Measurements from ENCODE around the gene MX1. TPM values are rescaled to one million over a fixed set of nuclear protein-coding genes. Genes with fewer than 3 reads are reported as not detected.
"Not testable (repeated sequence)": the region's sequence is repeated elsewhere in the genome, so short reads cannot be mapped to it uniquely, and the experiment has no call there.

Gene MX1
- total RNA-seq, 2 experiments from 2014 or later = 544 to 967 TPM

DNA sequence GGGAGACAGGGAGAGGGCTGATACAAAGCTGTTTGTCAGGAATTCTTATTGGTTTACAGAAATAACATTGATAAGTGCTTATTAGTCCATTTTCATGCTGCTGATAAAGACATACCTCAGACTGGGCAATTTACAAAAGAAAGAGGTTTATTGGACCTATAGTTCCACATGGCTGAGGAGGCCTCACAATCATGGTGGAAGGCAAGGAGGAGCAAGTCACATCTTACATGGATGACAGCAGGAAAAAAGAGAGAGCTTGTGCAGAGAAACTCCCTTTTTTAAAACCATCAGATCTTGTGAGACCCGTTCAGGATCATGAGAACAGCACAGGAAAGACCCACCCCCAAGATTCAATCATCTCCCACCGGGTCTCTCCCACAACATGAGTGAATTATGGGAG, 8.5 kb upstream of the MX1 start:
- H3K4me3 Mint-ChIP-seq; ATAC-seq; H3K27ac Mint-ChIP-seq; H3K9me3 Mint-ChIP-seq (ENCODE audit: low read depth); DNase-seq: not testable (repeated sequence)
- peaks cover 26% of the 10 kb centered on the region for H3K4me1 Mint-ChIP-seq
- CTCF ChIA-PET = interaction anchor here (0.9 to 1.4 kb wide), 2 partner anchors 10 to 135 kb away, joined by 3 read pairs; no protein-coding TSS in a partner anchor
- peaks cover 33% of the 10 kb centered on the region for H3K27me3 Mint-ChIP-seq
- H3K36me3 Mint-ChIP-seq = peaks cover 14% of the 10 kb centered on the region

DNA sequence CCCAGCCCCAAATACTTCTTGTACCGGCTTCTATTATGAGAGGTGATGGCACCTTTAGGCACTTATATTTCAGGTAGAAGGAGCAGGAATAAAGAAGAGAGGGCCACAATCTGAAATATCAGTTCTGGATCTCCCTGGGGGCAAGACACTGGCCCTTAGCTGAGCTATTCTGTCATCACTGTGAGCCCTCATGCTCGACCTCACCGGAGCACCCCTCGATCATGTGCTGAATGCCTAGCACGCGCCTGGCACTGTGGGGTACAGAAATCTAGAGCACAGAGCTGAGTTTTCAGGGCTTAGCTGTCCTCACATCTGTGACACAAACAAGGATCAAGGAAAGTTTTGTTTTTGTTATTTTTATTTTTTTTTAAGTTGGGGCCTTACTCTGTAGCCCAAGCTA, 7.6 kb upstream of the MX1 start:
- peaks cover 24% of the 10 kb centered on the region for H3K27me3 Mint-ChIP-seq

GRCh38 chr21:41418956-41419680, 6.9 kb upstream of the MX1 start:
- H3K4me3 Mint-ChIP-seq = peak overlapping the region; percentile 22
- H3K27me3 Mint-ChIP-seq = peaks cover 18% of the 10 kb centered on the region
- no peaks in the 10 kb centered on the region for H3K9me3 Mint-ChIP-seq (ENCODE audit: low read depth)
- peaks cover 19% of the 10 kb centered on the region for H3K36me3 Mint-ChIP-seq
- DNase-seq = peak; percentile 36
- no peak for ATAC-seq
- peak overlapping the region; percentile 100 for H3K27ac Mint-ChIP-seq
- H3K4me1 Mint-ChIP-seq = peaks cover 43% of the 10 kb centered on the region
- CTCF ChIA-PET = interaction anchor here (0.9 to 1.0 kb wide), 2 partner anchors 9 to 49 kb away, joined by 4 to 7 read pairs; no protein-coding TSS in a partner anchor

More for the DNA sequence above, 7.6 kb upstream of the MX1 start:
- H3K4me3 Mint-ChIP-seq = no peak overlapping the region
- H3K36me3 Mint-ChIP-seq = peaks cover 18% of the 10 kb centered on the region
- no peak for DNase-seq
- peaks cover 2% of the 10 kb centered on the region for H3K9me3 Mint-ChIP-seq (ENCODE audit: low read depth)
- peaks cover 35% of the 10 kb centered on the region for H3K4me1 Mint-ChIP-seq
- CTCF ChIA-PET = interaction anchor here (0.9 to 1.0 kb wide), 3 partner anchors 9 to 48 kb away, joined by 3 to 7 read pairs (median 4); no protein-coding TSS in a partner anchor
- H3K27ac Mint-ChIP-seq = peak overlapping the region; percentile 100
- ATAC-seq = no peak

DNA sequence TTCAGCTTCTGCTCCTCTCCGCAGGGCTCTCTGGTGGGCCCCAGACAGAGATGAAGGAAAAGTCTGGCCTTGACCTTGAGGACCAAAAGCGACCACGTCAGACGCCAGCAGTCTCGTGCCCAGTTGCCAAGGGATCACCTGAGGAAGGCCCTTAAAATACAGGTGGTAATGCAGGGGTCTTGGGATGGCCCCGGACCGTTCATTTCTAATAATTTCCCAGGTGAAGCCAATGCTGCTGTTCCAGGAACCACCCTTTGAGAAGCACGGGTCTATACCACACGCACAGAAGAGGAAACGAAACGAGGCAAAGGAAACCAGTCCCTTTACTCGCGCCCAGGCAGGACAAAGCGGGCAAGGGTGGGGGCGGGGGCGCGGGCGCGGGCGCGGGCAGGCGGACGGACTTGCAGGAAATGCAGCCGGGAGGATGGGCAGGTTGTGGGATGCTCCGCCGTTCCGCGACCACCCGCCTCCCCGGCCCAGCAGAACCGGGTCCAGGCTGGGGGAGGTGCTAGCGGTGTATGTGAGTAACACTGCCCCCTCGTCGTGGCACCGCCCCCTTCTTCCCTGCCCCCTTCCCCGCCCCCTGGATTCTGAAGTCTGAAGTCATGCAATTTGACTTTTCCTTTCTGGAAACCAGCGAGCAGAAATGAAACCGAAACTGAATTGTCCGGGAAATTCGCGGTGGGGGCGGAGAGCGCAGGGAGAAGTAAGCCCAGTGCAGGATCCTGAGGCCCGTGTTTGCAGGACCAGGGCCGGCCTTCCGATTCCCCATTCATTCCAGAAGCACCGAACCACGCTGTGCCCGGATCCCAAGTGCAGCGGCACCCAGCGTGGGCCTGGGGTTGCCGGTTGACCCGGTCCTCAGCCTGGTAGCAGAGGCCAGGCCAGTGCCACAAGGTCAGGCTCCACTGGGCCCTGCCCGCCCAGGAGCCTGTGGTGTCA, 5.8 kb upstream of the MX1 start:
- H3K27me3 Mint-ChIP-seq = peaks cover 10% of the 10 kb centered on the region
- CTCF ChIA-PET = no interaction called here
- peak; percentile 83 for DNase-seq

GRCh38 chr21:41420998-41421397, 5.0 kb upstream of the MX1 start:
- H3K27me3 Mint-ChIP-seq; ATAC-seq; CTCF ChIA-PET; H3K9me3 Mint-ChIP-seq (ENCODE audit: low read depth): not testable (repeated sequence)
- Mint-ChIP-seq H3K36me3 (peaks cover 29% of the 10 kb centered on the region), H3K27ac (peak overlapping the region; percentile 100), H3K4me1 (peaks cover 59% of the 10 kb centered on the region), H3K4me3 (peak overlapping the region; percentile 90)
- peak; percentile 32 for DNase-seq

More for the DNA sequence above, 5.8 kb upstream of the MX1 start:
- Mint-ChIP-seq H3K27ac (peak overlapping the region; percentile 100), H3K4me1 (peaks cover 53% of the 10 kb centered on the region), H3K36me3 (peaks cover 23% of the 10 kb centered on the region), H3K9me3 (ENCODE audit: low read depth) (no peaks in the 10 kb centered on the region), H3K4me3 (peak overlapping the region; percentile 90)
- ATAC-seq = peak; percentile 84

- no peaks in the 10 kb centered on the region for H3K27me3 Mint-ChIP-seq
- peaks cover 37% of the 10 kb centered on the region for H3K36me3 Mint-ChIP-seq
- DNase-seq (no peak), ATAC-seq (no peak)
- H3K4me3 Mint-ChIP-seq = no peak overlapping the region
- CTCF ChIA-PET = interaction anchor here (1.0 to 1.9 kb wide), 4 partner anchors 11 to 62 kb away, joined by 3 to 6 read pairs (median 4); partner anchors contain the start of gene MX2
- no peaks in the 10 kb centered on the region for H3K9me3 Mint-ChIP-seq (ENCODE audit: low read depth)
- H3K27ac Mint-ChIP-seq = peak overlapping the region; percentile 100
- peaks cover 65% of the 10 kb centered on the region for H3K4me1 Mint-ChIP-seq
Measured at GRCh38 chr21:41422546-41423304, 3.3 kb upstream of the MX1 start.

- CTCF ChIA-PET = interaction anchor here (1.0 to 1.9 kb wide), 5 partner anchors 12 to 139 kb away, joined by 3 to 6 read pairs (median 4); partner anchors contain the start of gene MX2
Measured at GRCh38 chr21:41423305-41423636, 2.8 kb upstream of the MX1 start.

GRCh38 chr21:41425588-41425953, 468 bp upstream of the MX1 start:
- Mint-ChIP-seq H3K4me3 (peak overlapping the region; percentile 87), H3K36me3 (peaks cover 64% of the 10 kb centered on the region), H3K27me3 (no peaks in the 10 kb centered on the region), H3K27ac (peak overlapping the region; percentile 100), H3K4me1 (peaks cover 82% of the 10 kb centered on the region), H3K9me3 (ENCODE audit: low read depth) (no peaks in the 10 kb centered on the region)
- ATAC-seq (no peak), DNase-seq (no peak)
- CTCF ChIA-PET = interaction anchor here (1.5 kb wide), 1 partner anchor 62 kb away, joined by 5 read pairs; no protein-coding TSS in a partner anchor

More at GRCh38 chr21:41423305-41423636, 2.8 kb upstream of the MX1 start:
- H3K9me3 Mint-ChIP-seq (ENCODE audit: low read depth); H3K27me3 Mint-ChIP-seq; H3K4me3 Mint-ChIP-seq; ATAC-seq: not testable (repeated sequence)
- Mint-ChIP-seq H3K27ac (peak overlapping the region; percentile 100), H3K4me1 (peaks cover 70% of the 10 kb centered on the region), H3K36me3 (peaks cover 43% of the 10 kb centered on the region)
- peak; percentile 39 for DNase-seq

DNA sequence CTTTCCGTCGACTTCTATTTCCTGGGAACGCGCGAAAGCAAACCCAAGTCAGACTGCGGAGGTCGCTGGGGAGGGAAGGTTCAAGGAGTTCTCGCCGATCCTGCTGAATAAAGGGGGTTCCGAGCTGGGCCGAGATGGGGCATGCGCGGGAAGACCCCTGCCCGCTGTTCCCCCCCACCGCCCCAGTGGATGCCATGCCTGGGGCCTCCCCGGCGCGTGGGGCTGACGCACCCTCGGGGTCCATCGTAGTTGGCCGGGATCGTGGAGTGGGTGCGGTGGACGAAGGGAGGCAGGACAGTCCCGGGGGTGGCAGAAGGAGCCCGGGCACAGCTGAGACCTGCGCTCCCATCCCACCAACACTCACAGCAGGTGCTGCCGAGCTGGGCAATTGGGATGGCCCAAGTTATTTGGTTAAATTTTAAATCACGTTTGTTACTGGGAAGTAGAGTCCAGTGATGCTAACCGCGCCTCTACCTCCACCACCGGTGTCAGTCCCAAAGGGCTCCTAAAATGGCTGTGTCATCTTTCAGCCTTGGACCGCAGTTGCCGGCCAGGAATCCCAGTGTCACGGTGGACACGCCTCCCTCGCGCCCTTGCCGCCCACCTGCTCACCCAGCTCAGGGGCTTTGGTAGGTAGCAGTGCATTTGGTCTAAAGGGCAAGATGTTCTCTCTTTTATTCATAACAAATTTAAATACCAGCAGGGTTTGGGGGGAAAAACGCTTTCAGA, 801 bp downstream of the MX1 start:
- peak overlapping the region; percentile 87 for H3K4me3 Mint-ChIP-seq
- DNase-seq (peak; percentile 53), ATAC-seq (peak; percentile 5)
- H3K27me3 Mint-ChIP-seq = no peaks in the 10 kb centered on the region
- peaks cover 78% of the 10 kb centered on the region for H3K4me1 Mint-ChIP-seq
- CTCF ChIA-PET = interaction anchor here (1.5 kb wide), 1 partner anchor 64 kb away, joined by 5 read pairs; no protein-coding TSS in a partner anchor
- no peaks in the 10 kb centered on the region for H3K9me3 Mint-ChIP-seq (ENCODE audit: low read depth)
- peak overlapping the region; percentile 100 for H3K27ac Mint-ChIP-seq
- H3K36me3 Mint-ChIP-seq = peaks cover 75% of the 10 kb centered on the region

- DNase-seq (peak; percentile 38), ATAC-seq (no peak)
- Mint-ChIP-seq H3K4me1 (peaks cover 78% of the 10 kb centered on the region), H3K4me3 (peak overlapping the region; percentile 87), H3K27ac (peak overlapping the region; percentile 100), H3K9me3 (ENCODE audit: low read depth) (no peaks in the 10 kb centered on the region), H3K27me3 (no peaks in the 10 kb centered on the region), H3K36me3 (peaks cover 79% of the 10 kb centered on the region)
- CTCF ChIA-PET = no interaction called here
Measured at GRCh38 chr21:41427556-41427955, 1.5 kb downstream of the MX1 start.

DNA sequence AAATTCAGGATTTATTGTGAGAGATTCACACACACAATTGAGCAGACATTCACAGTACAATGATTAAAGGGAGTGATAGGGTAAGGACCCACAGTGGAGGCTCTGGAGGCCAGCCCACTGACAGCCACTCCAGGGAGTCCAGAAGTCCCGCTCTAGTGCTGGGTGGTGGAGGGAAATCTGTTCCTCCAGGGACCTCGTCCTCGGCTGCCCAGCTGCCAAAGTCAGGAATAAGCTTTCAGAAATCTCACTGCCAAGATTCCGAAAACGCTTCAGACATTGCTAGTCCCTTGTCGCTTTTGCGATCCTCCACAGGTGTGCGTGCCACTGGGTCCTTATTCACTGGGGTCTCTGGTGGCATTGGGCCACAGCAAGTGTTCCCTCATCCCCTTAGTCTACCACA, 2.3 kb downstream of the MX1 start:
- H3K9me3 Mint-ChIP-seq (ENCODE audit: low read depth) = no peaks in the 10 kb centered on the region
- ATAC-seq (no peak), DNase-seq (peak; percentile 38)
- CTCF ChIA-PET = no interaction called here
- H3K27me3 Mint-ChIP-seq = no peaks in the 10 kb centered on the region
- H3K4me3 Mint-ChIP-seq = peak overlapping the region; percentile 87
- H3K4me1 Mint-ChIP-seq = peaks cover 78% of the 10 kb centered on the region
- H3K27ac Mint-ChIP-seq = peak overlapping the region; percentile 100
- H3K36me3 Mint-ChIP-seq = peaks cover 81% of the 10 kb centered on the region

GRCh38 chr21:41428847-41429246, 2.8 kb downstream of the MX1 start:
- peaks cover 83% of the 10 kb centered on the region for H3K36me3 Mint-ChIP-seq

More at GRCh38 chr21:41428847-41429246, 2.8 kb downstream of the MX1 start:
- Mint-ChIP-seq H3K4me3 (peak overlapping the region; percentile 87), H3K4me1 (peaks cover 77% of the 10 kb centered on the region), H3K27me3 (no peaks in the 10 kb centered on the region), H3K9me3 (ENCODE audit: low read depth) (no peaks in the 10 kb centered on the region), H3K27ac (peak overlapping the region; percentile 100)
- ATAC-seq (no peak), DNase-seq (peak; percentile 28)
- CTCF ChIA-PET = no interaction called here

Measured in activated CD8-positive, alpha-beta memory T cell treated with anti-CD3 and anti-CD28 coated beads, Interleukin-2, amount 10 ng/mL, durations not matched to agents 7 days and 5 days (primary cell).